ENCODE results near the gene HNRNPH3.

Gene HNRNPH3

DNA sequence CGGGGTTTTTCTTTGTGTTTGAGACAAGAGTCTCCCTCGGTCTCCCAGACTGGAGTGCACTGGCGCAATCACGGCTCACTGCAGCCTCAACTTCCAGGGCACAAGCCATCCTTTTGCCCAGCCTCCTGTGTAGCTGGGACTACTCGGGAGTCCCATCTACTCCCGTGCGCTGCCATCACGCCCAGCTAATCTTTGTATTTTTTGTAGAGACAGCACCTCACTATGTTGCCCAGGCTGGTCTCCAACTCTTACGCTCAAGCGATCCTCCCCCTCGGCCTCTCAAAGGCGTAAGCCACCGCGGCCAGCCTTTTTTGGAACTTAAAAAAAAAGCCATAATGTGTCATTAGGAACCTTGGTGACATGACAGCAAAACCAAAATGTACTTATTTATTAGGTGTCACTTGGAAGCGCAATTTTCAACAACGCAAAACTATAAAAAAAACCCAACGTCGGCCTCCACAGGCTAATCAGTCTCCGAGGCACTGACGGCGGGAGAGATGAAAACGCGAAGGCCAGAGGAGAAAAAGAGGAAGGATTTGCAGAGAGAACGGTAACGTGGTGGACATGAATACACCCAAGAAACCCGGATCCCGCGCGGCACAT, 911 bp upstream of the HNRNPH3 start:
- ChIA-PET CTCF (interaction anchor here (2.7 kb wide), 1 partner anchor 17 kb away, joined by 7 read pairs; no protein-coding TSS in a partner anchor), POLR2A (interaction anchor here (0.7 to 1.2 kb wide), 3 partner anchors 263 to 447 kb away, joined by 3 to 8 read pairs (median 4); partner anchors contain the start of gene SIRT1)
- no peak for DNase-seq (ENCODE audit: extremely low spot score)
- TF ChIP-seq, protein P1, sequence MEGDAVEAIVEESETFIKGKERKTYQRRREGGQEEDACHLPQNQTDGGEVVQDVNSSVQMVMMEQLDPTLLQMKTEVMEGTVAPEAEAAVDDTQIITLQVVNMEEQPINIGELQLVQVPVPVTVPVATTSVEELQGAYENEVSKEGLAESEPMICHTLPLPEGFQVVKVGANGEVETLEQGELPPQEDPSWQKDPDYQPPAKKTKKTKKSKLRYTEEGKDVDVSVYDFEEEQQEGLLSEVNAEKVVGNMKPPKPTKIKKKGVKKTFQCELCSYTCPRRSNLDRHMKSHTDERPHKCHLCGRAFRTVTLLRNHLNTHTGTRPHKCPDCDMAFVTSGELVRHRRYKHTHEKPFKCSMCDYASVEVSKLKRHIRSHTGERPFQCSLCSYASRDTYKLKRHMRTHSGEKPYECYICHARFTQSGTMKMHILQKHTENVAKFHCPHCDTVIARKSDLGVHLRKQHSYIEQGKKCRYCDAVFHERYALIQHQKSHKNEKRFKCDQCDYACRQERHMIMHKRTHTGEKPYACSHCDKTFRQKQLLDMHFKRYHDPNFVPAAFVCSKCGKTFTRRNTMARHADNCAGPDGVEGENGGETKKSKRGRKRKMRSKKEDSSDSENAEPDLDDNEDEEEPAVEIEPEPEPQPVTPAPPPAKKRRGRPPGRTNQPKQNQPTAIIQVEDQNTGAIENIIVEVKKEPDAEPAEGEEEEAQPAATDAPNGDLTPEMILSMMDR (IDR thresholded peaks at IDR 0.05; ENCODE audit: control extremely low read depth, extremely low read depth, low read depth, missing control alignments) = no peak

DNA sequence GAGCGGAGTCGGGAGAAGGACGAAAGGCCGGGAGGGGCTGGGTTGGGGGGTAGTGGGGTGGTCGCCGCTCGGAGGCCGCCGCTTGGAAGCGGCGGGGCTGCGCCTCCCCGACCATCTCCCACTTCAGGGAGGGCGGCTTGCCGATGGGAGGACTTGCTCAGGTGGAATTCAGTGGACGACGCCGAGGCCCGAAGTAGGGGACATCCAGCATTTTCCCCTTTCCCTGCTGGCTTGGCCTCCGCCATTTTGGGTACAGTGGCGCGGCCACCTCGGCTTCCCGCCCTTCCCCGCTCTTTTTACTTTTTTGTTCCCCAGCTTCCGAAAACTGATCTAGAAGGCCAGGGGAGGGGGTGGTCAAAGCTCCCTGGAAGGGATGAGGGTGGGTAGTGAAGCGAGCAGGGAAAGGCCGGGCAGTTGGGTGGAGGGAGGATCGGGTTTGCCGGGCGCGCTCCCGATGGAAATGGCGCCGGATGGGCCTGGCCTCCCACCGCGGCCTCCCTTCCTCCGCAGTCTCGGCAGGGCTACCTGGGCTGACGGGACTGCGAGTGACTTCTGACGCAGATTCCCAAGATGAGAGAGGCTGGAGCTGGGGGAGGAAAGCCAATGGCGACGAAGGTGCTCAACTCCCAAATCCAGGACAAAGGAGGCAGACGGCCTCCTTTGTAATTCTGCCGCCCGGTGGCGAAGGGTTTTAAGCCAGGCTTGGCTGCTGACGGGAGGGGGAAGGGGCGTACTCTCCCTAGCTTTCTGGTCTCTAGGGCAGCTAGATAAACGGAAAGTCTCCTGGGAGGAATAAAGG, 594 bp downstream of the HNRNPH3 start, which contains the start of gene PBLD:
Gene PBLD (minus strand): TSS at position 670 of the 799 bp plus-strand sequence. CDS start 26,084 bp downstream, outside the sequence.
- peak; percentile 43 for DNase-seq (ENCODE audit: extremely low spot score)
- TF ChIP-seq, protein P1 (IDR thresholded peaks at IDR 0.05; ENCODE audit: control extremely low read depth, extremely low read depth, low read depth, missing control alignments) = peak; percentile 57
- ChIA-PET POLR2A (interaction anchor here (0.6 to 1.2 kb wide), 4 partner anchors 101 to 1418 kb away, joined by 3 to 8 read pairs (median 3); no protein-coding TSS in a partner anchor), CTCF (interaction anchor here (0.8 to 3.4 kb wide), 5 partner anchors 9 to 477 kb away, joined by 3 to 14 read pairs (median 4); partner anchors contain the start of gene RUFY2)

- CTCF ChIA-PET = interaction anchor here (0.8 to 3.4 kb wide), 5 partner anchors 8 to 478 kb away, joined by 3 to 14 read pairs (median 3); partner anchors contain the start of gene RUFY2
- DNase-seq (ENCODE audit: extremely low spot score) = no peak
- POLR2A ChIA-PET = interaction anchor here (0.7 kb wide), 1 partner anchor 1417 kb away, joined by 3 read pairs; no protein-coding TSS in a partner anchor
- TF ChIP-seq, protein P1 (IDR thresholded peaks at IDR 0.05; ENCODE audit: control extremely low read depth, extremely low read depth, low read depth, missing control alignments) = no peak
These were observed 1.2 kb downstream of the HNRNPH3 start for GRCh38 chr10:68333058-68333395.

GRCh38 chr10:68333440-68334431, 1.9 kb downstream of the HNRNPH3 start:
- CTCF ChIA-PET = interaction anchor here (0.9 to 3.4 kb wide), 5 partner anchors 14 to 478 kb away, joined by 3 to 14 read pairs (median 4); no protein-coding TSS in a partner anchor
- POLR2A ChIA-PET = interaction anchor here (0.7 kb wide), 1 partner anchor 1416 kb away, joined by 3 read pairs; no protein-coding TSS in a partner anchor
- TF ChIP-seq, protein P1 (IDR thresholded peaks at IDR 0.05; ENCODE audit: control extremely low read depth, extremely low read depth, low read depth, missing control alignments) = no peak
- DNase-seq (ENCODE audit: extremely low spot score) = no peak

DNA sequence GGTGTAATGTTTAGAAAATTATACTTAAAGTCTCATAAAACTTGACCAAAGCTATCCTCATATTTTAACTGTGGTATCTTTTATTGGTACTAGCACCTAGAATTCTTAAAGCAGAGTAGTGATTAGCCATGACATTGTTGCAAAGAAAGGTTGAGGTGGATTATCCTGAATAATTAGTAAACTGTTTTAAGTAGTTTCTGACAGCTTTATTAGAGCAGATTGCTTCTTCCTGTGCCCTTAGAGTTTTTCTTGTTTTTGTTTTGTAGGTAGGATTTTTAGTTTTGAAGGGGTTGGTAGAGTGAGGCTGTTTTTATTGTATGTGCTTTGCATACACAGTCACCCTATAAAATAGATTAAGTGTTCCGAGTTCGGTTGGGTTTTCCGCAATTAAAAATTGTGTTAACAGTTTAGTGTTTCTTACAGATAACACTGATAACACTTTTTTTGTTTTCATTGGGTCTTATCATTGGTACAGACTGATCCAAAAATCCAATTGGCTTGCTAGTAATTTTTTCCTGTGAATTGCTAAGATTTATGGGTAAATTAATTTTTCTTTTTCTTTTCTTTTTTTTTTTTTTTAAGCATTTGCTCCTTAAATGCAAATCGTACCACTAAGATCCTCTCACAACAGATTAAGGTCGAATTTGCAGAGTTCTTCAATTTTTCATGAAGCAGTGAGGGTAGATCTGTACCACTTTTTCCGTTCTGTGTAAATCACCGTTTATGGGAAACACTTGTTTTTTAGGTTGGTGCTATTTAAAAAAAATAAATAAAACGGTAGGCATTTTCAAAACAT, 3.0 kb downstream of the HNRNPH3 start:
- ChIA-PET POLR2A (no interaction called here), CTCF (interaction anchor here (1.3 to 3.4 kb wide), 3 partner anchors 13 to 451 kb away, joined by 4 to 14 read pairs (median 4); no protein-coding TSS in a partner anchor)
- DNase-seq (ENCODE audit: extremely low spot score) = no peak
- TF ChIP-seq, protein P1 (IDR thresholded peaks at IDR 0.05; ENCODE audit: control extremely low read depth, extremely low read depth, low read depth, missing control alignments) = no peak

All from GM10248 (cell line).